ENCODE measurements around the gene GSTA5. TPM values are rescaled to one million over a fixed set of nuclear protein-coding genes. Genes with fewer than 3 reads are reported as not detected.

Gene GSTA5
- total RNA-seq, result not detected in 2 replicates

DNA sequence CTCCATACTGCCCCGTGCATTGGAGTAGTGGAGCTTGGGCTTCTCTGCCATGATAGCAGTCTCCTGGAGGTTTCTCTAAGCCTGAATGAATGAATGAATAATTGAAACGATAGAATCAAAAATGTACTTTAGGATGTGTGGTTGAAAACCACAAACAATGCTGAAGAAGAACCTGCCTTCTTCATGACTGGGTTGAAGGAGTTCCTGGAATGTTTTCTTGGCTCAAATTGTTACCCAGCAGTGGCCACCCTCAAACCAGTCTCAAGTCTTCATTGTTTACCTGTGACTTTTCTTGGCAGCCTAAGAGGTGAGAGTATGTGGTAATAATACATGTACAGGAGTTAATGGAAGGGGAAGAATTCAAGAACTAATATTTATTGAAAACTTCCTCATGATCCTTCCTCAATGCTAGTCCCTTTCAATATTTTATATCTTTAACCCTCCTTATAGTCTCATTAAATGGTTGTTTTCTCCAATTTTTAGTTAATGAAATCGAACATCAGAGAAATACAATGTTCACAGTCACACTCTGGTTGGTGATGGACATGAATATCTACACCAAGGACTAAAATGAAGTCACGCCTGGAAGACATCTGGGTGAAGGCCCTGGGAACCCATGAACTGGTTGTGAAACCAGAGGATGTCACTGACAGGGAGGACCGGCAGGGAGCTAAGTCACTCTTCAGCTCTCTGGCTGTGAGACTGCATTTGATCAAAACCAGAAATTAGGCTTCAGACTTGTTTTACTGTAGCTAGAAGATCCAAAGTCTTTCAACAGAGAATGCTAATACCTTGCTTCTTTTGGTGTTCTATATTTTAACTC is at the start of gene GSTA5:
GSTA5 (minus strand) TSS at position 51 of the 823 bp plus-strand sequence.

DNA sequence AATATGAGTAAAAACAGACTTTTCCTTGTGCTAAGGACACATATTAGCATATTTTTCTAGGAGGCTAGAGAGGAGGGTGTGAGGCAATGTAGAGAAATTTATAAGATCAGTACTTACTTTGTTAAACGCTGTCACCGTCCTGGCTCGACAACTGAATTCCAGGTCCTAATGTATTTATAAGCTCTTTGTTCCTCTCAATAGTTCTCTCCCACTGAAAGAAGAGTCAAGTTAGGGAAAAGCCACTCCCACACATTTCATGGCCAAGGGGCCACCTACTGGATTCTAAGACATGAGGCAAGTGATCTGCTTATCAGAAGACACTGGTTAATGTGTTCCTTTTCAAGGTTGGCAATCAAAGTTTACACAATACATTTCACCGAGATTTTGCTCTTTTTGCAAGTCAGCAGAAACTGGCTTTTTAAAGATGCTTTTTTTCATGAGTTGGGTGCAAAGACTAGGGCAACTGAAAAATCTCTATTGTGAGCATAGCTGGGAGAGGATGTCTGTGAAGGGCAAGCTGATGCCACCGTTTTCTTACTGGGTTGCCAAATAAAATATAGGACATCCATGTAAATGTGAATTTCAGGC is 36.9 kb downstream of the GSTA5 start, which contains the start of gene GSTA1:
GSTA1 (minus strand) TSS at position 149 of the 588 bp plus-strand sequence. CDS start 4,549 bp downstream, outside the sequence.

Other genes starting within 250 kb of the GSTA5 start
- gene TMEM14A, start 169.7 kb downstream of the GSTA5 start, total RNA-seq, result 31.9 and 50.0 TPM in 2 replicates
- not detected in 2 replicates for gene GSTA2, start 77.3 kb downstream of the GSTA5 start, total RNA-seq
- gene GSTA1, start 37.0 kb downstream of the GSTA5 start, total RNA-seq, result not detected in 2 replicates
- not detected in 2 replicates for gene GSTA3, start 68.9 kb upstream of the GSTA5 start, total RNA-seq
- gene GSTA4, start 154.5 kb upstream of the GSTA5 start, total RNA-seq, result 68.5 and 78.2 TPM in 2 replicates
- 7.4 and 11.8 TPM in 2 replicates for gene CILK1, start 221.0 kb upstream of the GSTA5 start, total RNA-seq
- gene FBXO9, start 224.6 kb upstream of the GSTA5 start, total RNA-seq, result 36.4 and 56.1 TPM in 2 replicates